Transverse colon (tissue), 4 donors: ENCODE data around the gene CFAP69. TPM values are rescaled to one million over a fixed set of nuclear protein-coding genes. Genes with fewer than 3 reads are reported as not detected.
A peak's percentile ranks its signal among the peaks of the same experiment; 100 is the strongest.

Source experiments
- DNase-seq: peaks from one replicate; pipeline ENCODE4 v3.0.0-alpha.2; 2019
- H3K27ac ChIP-seq, 4 donors: fragments of 200-600 bp; sonication (generic); 2 replicates each; pipeline ENCODE4 v1.5.1; 2016 to 2018; ENCODE audit warnings: inconsistent platforms in 4 of 4
- H3K27me3 ChIP-seq: fragments of 200-600 bp; sonication (generic); 2 replicates; pipeline ENCODE4 v1.5.1; 2017; ENCODE audit warnings: inconsistent platforms
- H3K36me3 ChIP-seq, 4 donors: fragments of 200-600 bp; sonication (generic); 2 replicates each; pipeline ENCODE4 v1.5.1; 2017 to 2019; ENCODE audit warnings: inconsistent platforms in 4 of 4
- H3K4me1 ChIP-seq, 4 donors: fragments of 200-600 bp; sonication (generic); 2 replicates each; pipeline ENCODE4 v1.5.1; 2017 to 2020; ENCODE audit warnings: inconsistent platforms in 4 of 4
- H3K4me3 ChIP-seq, 4 donors: fragments of 200-600 bp; sonication (generic); 1 replicate in 1 of 4; 2 replicates in 3 of 4; pipeline versions ENCODE4 v1.5.1 to v1.6.1; 2017 to 2019; ENCODE audit warnings: inconsistent platforms in 4 of 4
- H3K9me3 ChIP-seq, 2 donors: fragments of 200-600 bp; sonication (generic); 2 replicates each; pipeline ENCODE4 v1.5.1; 2017 to 2019; ENCODE audit warnings: inconsistent platforms in 2 of 2
- CTCF ChIP-seq, 5 experiments: fragments of 200-600 bp in 3 of 5; fragments of 450-650 bp in 2 of 5; sonication (generic) in 3 of 5; IDR thresholded peaks; 1 replicate in 2 of 5; 2 replicates in 3 of 5; pipeline ENCODE4 v1.5.1; 2016 to 2017; ENCODE audit warnings: antibody characterized with exemption in 5 of 5, inconsistent platforms in 3 of 5, mild to moderate bottlenecking in 2 of 5, moderate library complexity in 1 of 5
- EP300 ChIP-seq: sonication (generic); formaldehyde crosslinking; IDR thresholded peaks from one replicate; pipeline ENCODE4 v1.6.1; 2017; ENCODE audit warnings: antibody characterized with exemption, low read depth
- POLR2A ChIP-seq: fragments of 450-650 bp; IDR thresholded peaks from one replicate; pipeline ENCODE4 v1.6.1; 2016; ENCODE audit warnings: antibody characterized with exemption, mild to moderate bottlenecking, moderate library complexity
- POLR2AphosphoS5 ChIP-seq, 3 donors: sonication (generic); formaldehyde crosslinking; IDR thresholded peaks; one replicate each; pipeline ENCODE4 v1.6.1; 2016; ENCODE audit warnings: antibody characterized with exemption in 3 of 3
- WGBS, 2 donors: methylation state at CpG; one replicate each; pipeline ENCODE4 v1.1.5; 2018; ENCODE audit warnings: low coverage in 1 of 2; 5-methylcytosine and 5-hydroxymethylcytosine counted together
- in situ Hi-C, 4 donors: fragments of 200-750 bp; cut with MboI; loops; one replicate each; pipeline versions ENCODE4 v1.15.0 to v1.15.1; 2017; ENCODE audit warnings: low sequenced_read_pairs in 3 of 4, low pct_ligation_motif_present in 1 of 4, low pct_unique_long_range_greater_than_20kb in 1 of 4
- intact Hi-C: fragments of 100-400 bp; cut with DNase I; formaldehyde crosslinking; loops from one replicate; pipeline ENCODE4 v1.15.1; 2023; ENCODE audit warnings: low total_unique reads
- total RNA-seq, 4 donors: library from RNA; depleted of rRNA; stranded (reverse); fragments of >200 nt; gene quantifications; one replicate each; pipeline ENCODE4 v1.1.0, GENCODE V29; 2016

The CFAP69 gene
- total RNA-seq, 4 donors from 2014 or later, result 1.4 to 6.8 (median 4.5) TPM

GRCh38 chr7:90233569-90233968 lies 11.4 kb upstream of the CFAP69 start:
- no peak overlapping the region for H3K27ac ChIP-seq
- DNase-seq, result no peak

GRCh38 chr7:90236721-90237289 lies 8.2 kb upstream of the CFAP69 start:
- Histone ChIP-seq H3K4me1 (peaks cover 0 to 25% (median 0%) of the 10 kb centered on the region in 4 donors), H3K36me3 (no peaks in the 10 kb centered on the region), H3K27ac (peak overlapping the region in 1 of 4 donors; percentile 8), H3K4me3 (no peak overlapping the region), H3K27me3 (no peaks in the 10 kb centered on the region), H3K9me3 (no peaks in the 10 kb centered on the region)
- no peak for DNase-seq
- WGBS, 2 donors, result 89% methylated on average over 1 of the region's 1 CpG
- intact Hi-C loops, result no loop called here
- TF ChIP-seq POLR2A, result no peak
- in situ Hi-C loops, result no loop called here

More at GRCh38 chr7:90233569-90233968, 11.4 kb upstream of the CFAP69 start:
- 92 to 93% methylated on average over 6 of the region's 6 CpGs for WGBS, 2 donors
- H3K4me1 ChIP-seq, result peaks cover 0 to 32% (median 8%) of the 10 kb centered on the region in 4 donors
- TF ChIP-seq CTCF (IDR thresholded peaks at IDR 0.05) (no peak), EP300 (no peak), POLR2AphosphoS5 (IDR thresholded peaks at IDR 0.05) (no peak), POLR2A (no peak)
- H3K27me3 ChIP-seq, result no peaks in the 10 kb centered on the region
- no peaks in the 10 kb centered on the region for H3K36me3 ChIP-seq
- in situ Hi-C loops, result no loop called here
- intact Hi-C loops, result no loop called here
- H3K9me3 ChIP-seq, result no peaks in the 10 kb centered on the region
- no peak overlapping the region for H3K4me3 ChIP-seq

- no peak for DNase-seq
- H3K4me1 ChIP-seq, result peaks cover 0 to 25% (median under 1%) of the 10 kb centered on the region in 4 donors
- no peak for TF ChIP-seq POLR2AphosphoS5 (IDR thresholded peaks at IDR 0.05)
- no peak for TF ChIP-seq POLR2A
- no peak for TF ChIP-seq EP300
- TF ChIP-seq CTCF (IDR thresholded peaks at IDR 0.05), result no peak
- no peaks in the 10 kb centered on the region for H3K36me3 ChIP-seq
- no peak overlapping the region for H3K27ac ChIP-seq
- in situ Hi-C loops (no loop called here), intact Hi-C loops (no loop called here)
- H3K27me3 ChIP-seq, result no peaks in the 10 kb centered on the region
- H3K4me3 ChIP-seq, result no peak overlapping the region
- 97 to 100% methylated on average over 2 of the region's 2 CpGs for WGBS, 2 donors
- no peaks in the 10 kb centered on the region for H3K9me3 ChIP-seq
These were observed 7.0 kb upstream of the CFAP69 start for GRCh38 chr7:90238022-90238421.

GRCh38 chr7:90238583-90238982 lies 6.4 kb upstream of the CFAP69 start:
- no peaks in the 10 kb centered on the region for H3K36me3 ChIP-seq
- peaks cover 0 to 25% (median 3%) of the 10 kb centered on the region in 4 donors for H3K4me1 ChIP-seq
- WGBS, 2 donors, result 75 to 89% methylated on average over 1 of the region's 1 CpG
- TF ChIP-seq CTCF (IDR thresholded peaks at IDR 0.05), result no peak
- TF ChIP-seq EP300, result no peak
- H3K4me3 ChIP-seq, result no peak overlapping the region
- no peaks in the 10 kb centered on the region for H3K27me3 ChIP-seq
- in situ Hi-C loops, result no loop called here
- DNase-seq, result no peak
- intact Hi-C loops, result no loop called here
- H3K27ac ChIP-seq, result no peak overlapping the region
- H3K9me3 ChIP-seq, result no peaks in the 10 kb centered on the region

GRCh38 chr7:90239050-90239449 lies 5.9 kb upstream of the CFAP69 start:
- H3K36me3 ChIP-seq, result no peaks in the 10 kb centered on the region
- H3K27ac ChIP-seq, result no peak overlapping the region
- H3K27me3 ChIP-seq, result no peaks in the 10 kb centered on the region
- intact Hi-C loops, result no loop called here
- TF ChIP-seq CTCF (IDR thresholded peaks at IDR 0.05) (no peak), POLR2AphosphoS5 (IDR thresholded peaks at IDR 0.05) (no peak), POLR2A (no peak), EP300 (no peak)
- in situ Hi-C loops, result no loop called here
- 80 to 91% methylated on average over 2 to 3 of the region's 3 CpGs for WGBS, 2 donors
- no peak overlapping the region for H3K4me3 ChIP-seq
- H3K4me1 ChIP-seq, result peaks cover 0 to 26% (median 3%) of the 10 kb centered on the region in 4 donors
- no peaks in the 10 kb centered on the region for H3K9me3 ChIP-seq
- DNase-seq, result no peak
